HG03439 (cell line): ENCODE data around the gene ABCG4.
"Not testable (repeated sequence)": the region's sequence is repeated elsewhere in the genome, so short reads cannot be mapped to it uniquely, and the experiment has no call there.

Experiments
- ATAC-seq: cut with Tn5 transposase; IDR thresholded peaks from one replicate; pipeline ENCODE4 v1.9.1; 2021; ENCODE audit warnings: mild to moderate bottlenecking, moderate library complexity; ENCODE audit not compliant: unreplicated experiment

Gene ABCG4

GRCh38 chr11:119180729-119181676 lies 32.2 kb downstream of the ABCG4 start:
- ATAC-seq: no peak

- ATAC-seq: no peak
Measured at GRCh38 chr11:119181677-119182412, 33.0 kb downstream of the ABCG4 start.

- ATAC-seq: not testable (repeated sequence)
Measured at GRCh38 chr11:119184399-119184798, 35.5 kb downstream of the ABCG4 start.

- ATAC-seq: no peak
Measured at GRCh38 chr11:119185981-119186634, 37.3 kb downstream of the ABCG4 start.

- ATAC-seq: no peak
Measured at GRCh38 chr11:119187123-119187892, 38.5 kb downstream of the ABCG4 start.

- ATAC-seq: no peak
Measured at GRCh38 chr11:119188067-119188466, 39.2 kb downstream of the ABCG4 start.

GRCh38 chr11:119188887-119189286 lies 40.0 kb downstream of the ABCG4 start:
- no peak for ATAC-seq

GRCh38 chr11:119189393-119189792 lies 40.5 kb downstream of the ABCG4 start:
- ATAC-seq: no peak

GRCh38 chr11:119190531-119190930 lies 41.7 kb downstream of the ABCG4 start:
- ATAC-seq: no peak

- ATAC-seq: not testable (repeated sequence)
Measured at GRCh38 chr11:119191265-119191664, 42.4 kb downstream of the ABCG4 start.

GRCh38 chr11:119192111-119192510 lies 43.3 kb downstream of the ABCG4 start:
- ATAC-seq: no peak

- no peak for ATAC-seq
Measured at GRCh38 chr11:119193001-119193400, 44.1 kb downstream of the ABCG4 start.

- ATAC-seq: no peak
Measured at GRCh38 chr11:119193626-119194025, 44.8 kb downstream of the ABCG4 start.

- no peak for ATAC-seq
Measured at GRCh38 chr11:119194811-119195440, 46.1 kb downstream of the ABCG4 start.

- ATAC-seq: no peak
Measured at GRCh38 chr11:119195680-119196079, 46.8 kb downstream of the ABCG4 start.

GRCh38 chr11:119196833-119197483 lies 48.1 kb downstream of the ABCG4 start:
- ATAC-seq: peak; percentile 66

GRCh38 chr11:119198925-119199324 lies 50.1 kb downstream of the ABCG4 start:
- ATAC-seq: no peak

- not testable (repeated sequence) for ATAC-seq
Measured at GRCh38 chr11:119201236-119201635, 52.4 kb downstream of the ABCG4 start.

GRCh38 chr11:119202554-119202953 lies 53.7 kb downstream of the ABCG4 start:
- ATAC-seq: no peak

- no peak for ATAC-seq
Measured at GRCh38 chr11:119204066-119204465, 55.2 kb downstream of the ABCG4 start.
